ENCODE data around the gene SLC37A2. TPM values are rescaled to one million over a fixed set of nuclear protein-coding genes. Genes with fewer than 3 reads are reported as not detected.

The SLC37A2 gene
- total and polyA plus RNA-seq, 2 of the 4 experiments (the other 2 are of a cell fraction), result 0.72 to 1.1 TPM

DNA sequence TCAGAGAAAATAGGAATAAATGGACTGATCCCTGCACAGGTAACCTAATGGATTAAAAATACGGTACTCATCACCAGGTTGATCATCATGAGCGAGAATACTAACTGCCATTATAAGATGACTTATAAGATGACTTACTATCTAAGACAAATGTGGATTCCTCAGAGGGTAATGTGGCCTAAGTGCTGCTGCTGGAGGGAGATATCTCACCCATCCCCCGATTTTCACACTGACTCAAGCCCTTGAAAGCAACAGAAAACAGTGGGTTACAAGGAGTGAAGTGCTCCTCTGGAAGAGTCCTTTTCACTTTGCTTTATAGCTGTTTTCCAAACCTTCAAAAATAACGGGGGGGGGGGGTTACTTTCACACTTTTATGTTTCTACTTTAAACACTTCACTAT is 47.4 kb downstream of the SLC37A2 start:
- Histone ChIP-seq H3K18ac (ENCODE audit: low read depth, low read length) (no peak overlapping the region), H2AFZ (replicated peaks; ENCODE audit: low read length, poor library complexity) (no peak overlapping the region), H3K4me3 (ENCODE audit: insufficient read depth, low read depth, low read length) (no peak overlapping the region), H2BK120ac (ENCODE audit: low read depth, low read length) (no peak overlapping the region), H4K5ac (ENCODE audit: low read depth, low read length) (no peak overlapping the region; the same call in 1 of the 2 replicates), H2BK5ac (ENCODE audit: low read depth, low read length, poor library complexity, severe bottlenecking) (no peak overlapping the region), H4K91ac (ENCODE audit: insufficient read depth, low read depth, low read length) (no peak overlapping the region), H4K8ac (ENCODE audit: low read depth in 2 of 2, low read length in 2 of 2) (0 out of 4 replicates have a peak overlapping the region, but pooled peaks of 1 of the 2 experiments have one; percentile 32), H3K36me3 (ENCODE audit: control insufficient read depth, insufficient read depth, low read length) (no peaks in the 10 kb centered on the region), H3K23ac (ENCODE audit: low read depth, low read length) (no peak overlapping the region), H2BK20ac (ENCODE audit: low read depth, low read length) (no peak overlapping the region), H3K27me3 (ENCODE audit: control insufficient read depth, insufficient read depth, low read length) (no peaks in the 10 kb centered on the region), H3K4ac (ENCODE audit: low read depth, low read length) (no peak overlapping the region), H3K4me1 (ENCODE audit: control insufficient read depth, insufficient read depth, low read length) (peaks cover 7% of the 10 kb centered on the region), H3K27ac (ENCODE audit: insufficient read depth, low read length) (no peak overlapping the region), H4K20me1 (ENCODE audit: insufficient read depth, low read length) (no peaks in the 10 kb centered on the region), H3K9me3 (ENCODE audit: control insufficient read depth, insufficient read depth, low read length) (no peaks in the 10 kb centered on the region), H2AK5ac (ENCODE audit: low read depth, low read length) (no peak overlapping the region), H3K9me1 (ENCODE audit: insufficient read depth, low read length) (no peaks in the 10 kb centered on the region; the same call in 1 of the 2 replicates), H3K14ac (replicated peaks; ENCODE audit: low read depth, low read length) (no peak overlapping the region), H3K4me2 (ENCODE audit: low read depth, low read length) (peak overlapping the region; percentile 33; the same call in 1 of the 2 replicates), H3K79me1 (ENCODE audit: low read depth in 1 of 2, low read length in 2 of 2) (peaks cover 3 to 16% of the 10 kb centered on the region in 2 experiments; a peak in 2 of 4 replicates), H3K56ac (ENCODE audit: extremely low read depth, insufficient read depth, low read length) (no peak overlapping the region), H2AK9ac (replicated peaks; ENCODE audit: low read depth, low read length, poor library complexity) (no peak overlapping the region), H3K9ac (ENCODE audit: low read depth, low read length) (no peak overlapping the region), H2BK15ac (ENCODE audit: low read depth, low read length) (no peak overlapping the region)
- in situ Hi-C loops (cut with MboI; ENCODE audit: low sequenced_read_pairs) (no loop called here), intact Hi-C loops (cut with micrococcal nuclease) (loop anchor here (1.0 kb wide), 1 partner anchor 17 kb away; no protein-coding TSS in a partner anchor), dilution Hi-C loops (cut with HindIII; ENCODE audit: low sequenced_read_pairs, unreplicated experiment) (no loop called here)
- no peak for ATAC-seq (ENCODE audit: low read depth)
- BruUV-seq (replicated peaks), result no TSS peak
- CTCF ChIA-PET, result interaction anchor here (0.6 to 1.7 kb wide), 4 partner anchors 31 to 235 kb away, joined by 4 to 8 read pairs (median 5); no protein-coding TSS in a partner anchor
- DNase-seq, result no peak
- WGBS, 2 experiments (ENCODE audit: extremely low coverage in 2 of 2, insufficient read length in 1 of 2), result no CpG with 5 or more reads among the region's 4 CpGs
- POLR2A ChIA-PET (ENCODE audit: unreplicated experiment), result no interaction called here
- no peak for TF ChIP-seq RCOR1 (IDR thresholded peaks at IDR 0.05; ENCODE audit: insufficient replicate concordance, low read length)
- no peak for TF ChIP-seq FOS (IDR thresholded peaks at IDR 0.05; ENCODE audit: low read depth, low read length)
- TF ChIP-seq MXI1 (IDR thresholded peaks at IDR 0.05; ENCODE audit: borderline replicate concordance, low read depth, low read length), result no peak
- no peak for TF ChIP-seq POLR2A (IDR thresholded peaks at IDR 0.05; ENCODE audit: low read depth, low read length)
- no peak for TF ChIP-seq SMC3 (IDR thresholded peaks at IDR 0.05; ENCODE audit: low read depth, low read length)
- no peak for TF ChIP-seq NFE2L2 (IDR thresholded peaks at IDR 0.05; ENCODE audit: low read depth, low read length)
- TF ChIP-seq BHLHE40 (IDR thresholded peaks at IDR 0.05; ENCODE audit: low read depth, low read length), result no peak
- TF ChIP-seq CEBPB (IDR thresholded peaks at IDR 0.05; ENCODE audit: low read depth, low read length), result no peak
- TF ChIP-seq, protein P1, sequence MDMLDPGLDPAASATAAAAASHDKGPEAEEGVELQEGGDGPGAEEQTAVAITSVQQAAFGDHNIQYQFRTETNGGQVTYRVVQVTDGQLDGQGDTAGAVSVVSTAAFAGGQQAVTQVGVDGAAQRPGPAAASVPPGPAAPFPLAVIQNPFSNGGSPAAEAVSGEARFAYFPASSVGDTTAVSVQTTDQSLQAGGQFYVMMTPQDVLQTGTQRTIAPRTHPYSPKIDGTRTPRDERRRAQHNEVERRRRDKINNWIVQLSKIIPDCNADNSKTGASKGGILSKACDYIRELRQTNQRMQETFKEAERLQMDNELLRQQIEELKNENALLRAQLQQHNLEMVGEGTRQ (IDR thresholded peaks at IDR 0.05; ENCODE audit: low read depth, low read length), result no peak

Measured in IMR-90 (cell line).